SU-DHL-6 (cell line): ENCODE results near the gene HK2.

Source experiments
- EZH2phosphoT487 ChIP-seq: fragments of 200-600 bp; sonication (generic), shearing (Covaris generic); conservative IDR thresholded peaks from 2 replicates; pipeline ENCODE4 v1.6.1; 2018; ENCODE audit warnings: mild to moderate bottlenecking, antibody characterized with exemption, low read length, moderate library complexity, mixed read lengths
- TF ChIP-seq, protein P1 (sequence below): fragments of 200-600 bp; sonication (generic); IDR thresholded peaks from one replicate; pipeline ENCODE4 v1.5.1; 2017; ENCODE audit warnings: antibody characterized with exemption, mild to moderate bottlenecking, low read length, moderate library complexity; ENCODE audit not compliant: insufficient read depth, poor library complexity, severe bottlenecking

DNA sequence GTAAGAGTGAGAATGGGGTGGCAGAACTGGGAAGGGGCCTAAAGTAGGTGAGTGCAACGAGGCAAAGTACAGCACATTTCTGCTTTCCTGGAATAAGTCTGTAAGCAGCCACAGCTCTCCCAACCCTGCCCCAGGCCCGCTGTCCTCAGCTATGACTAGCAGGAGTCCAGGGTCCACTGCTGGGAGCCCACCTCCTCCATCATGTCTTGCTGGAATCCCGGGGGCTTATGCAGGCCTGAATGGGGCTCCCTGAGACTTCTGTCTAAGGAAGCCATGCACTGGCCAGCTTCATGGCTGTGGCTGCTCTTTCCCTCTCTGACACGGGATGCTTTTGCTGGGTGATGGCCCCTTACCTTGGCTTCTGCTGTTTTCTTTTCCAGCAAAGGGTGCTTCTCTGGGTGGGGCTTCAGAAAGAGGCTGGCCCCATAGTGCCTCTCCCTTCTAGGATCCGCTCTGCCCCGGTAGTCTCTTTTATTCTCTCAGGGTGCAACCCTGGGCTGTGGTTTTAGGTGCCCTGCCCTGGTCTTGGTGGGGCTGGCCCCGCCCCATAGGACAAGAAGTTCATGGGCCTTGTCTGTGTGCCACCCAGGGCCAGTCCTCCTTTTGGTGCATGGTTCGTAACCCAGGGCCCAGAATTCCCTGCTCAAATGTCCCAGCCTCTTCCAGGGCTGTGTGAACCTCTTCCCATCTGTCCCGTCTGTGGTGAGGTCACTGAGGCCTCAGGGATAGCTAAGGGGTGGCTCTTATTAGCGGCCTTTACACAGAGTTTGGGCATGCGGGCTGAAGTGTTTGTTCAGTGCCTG, 90.7 kb downstream of the HK2 start:
- TF ChIP-seq, protein P1, sequence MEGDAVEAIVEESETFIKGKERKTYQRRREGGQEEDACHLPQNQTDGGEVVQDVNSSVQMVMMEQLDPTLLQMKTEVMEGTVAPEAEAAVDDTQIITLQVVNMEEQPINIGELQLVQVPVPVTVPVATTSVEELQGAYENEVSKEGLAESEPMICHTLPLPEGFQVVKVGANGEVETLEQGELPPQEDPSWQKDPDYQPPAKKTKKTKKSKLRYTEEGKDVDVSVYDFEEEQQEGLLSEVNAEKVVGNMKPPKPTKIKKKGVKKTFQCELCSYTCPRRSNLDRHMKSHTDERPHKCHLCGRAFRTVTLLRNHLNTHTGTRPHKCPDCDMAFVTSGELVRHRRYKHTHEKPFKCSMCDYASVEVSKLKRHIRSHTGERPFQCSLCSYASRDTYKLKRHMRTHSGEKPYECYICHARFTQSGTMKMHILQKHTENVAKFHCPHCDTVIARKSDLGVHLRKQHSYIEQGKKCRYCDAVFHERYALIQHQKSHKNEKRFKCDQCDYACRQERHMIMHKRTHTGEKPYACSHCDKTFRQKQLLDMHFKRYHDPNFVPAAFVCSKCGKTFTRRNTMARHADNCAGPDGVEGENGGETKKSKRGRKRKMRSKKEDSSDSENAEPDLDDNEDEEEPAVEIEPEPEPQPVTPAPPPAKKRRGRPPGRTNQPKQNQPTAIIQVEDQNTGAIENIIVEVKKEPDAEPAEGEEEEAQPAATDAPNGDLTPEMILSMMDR: no peak
- TF ChIP-seq EZH2phosphoT487: no peak
